Activated CD4-positive, CD25-positive, alpha-beta regulatory T cell (primary cell): Measurements from ENCODE around the gene TCEAL3.
"Not testable (repeated sequence)": the region's sequence is repeated elsewhere in the genome, so short reads cannot be mapped to it uniquely, and the experiment has no call there.

Experiments used
- DNase-seq, 4 experiments: peaks; one replicate each; lab custom pipeline; 2025; lab: John Stamatoyannopoulos, UW

The TCEAL3 gene

GRCh38 chrX:103607364-103608305 lies at the start of gene TCEAL3:
TSS of gene TCEAL3 (plus strand) at chrX:103607963. CDS start at chrX:103609065, 1,102 bp downstream.
- peak in 1 of 4 experiments; percentile 8 for DNase-seq

GRCh38 chrX:103560256-103560655 lies 47.5 kb upstream of the TCEAL3 start:
- no peak for DNase-seq

- no peak for DNase-seq
These were observed 45.0 kb upstream of the TCEAL3 start for GRCh38 chrX:103562801-103563200.

- DNase-seq: no peak
These were observed 42.6 kb upstream of the TCEAL3 start for GRCh38 chrX:103565197-103565596.

GRCh38 chrX:103565752-103566151 lies 42.0 kb upstream of the TCEAL3 start:
- DNase-seq: no peak

GRCh38 chrX:103571121-103571520 lies 36.6 kb upstream of the TCEAL3 start:
- DNase-seq: no peak

GRCh38 chrX:103571726-103572125 lies 36.0 kb upstream of the TCEAL3 start:
- no peak for DNase-seq

GRCh38 chrX:103573202-103573601 lies 34.6 kb upstream of the TCEAL3 start:
- DNase-seq: no peak

- DNase-seq: no peak
These were observed 23.2 kb upstream of the TCEAL3 start for GRCh38 chrX:103584596-103584995.

GRCh38 chrX:103585411-103586313 lies 22.1 kb upstream of the TCEAL3 start, which contains the start of gene TCEAL4:
TSS of gene TCEAL4 (plus strand) at chrX:103585515. CDS start at chrX:103586676, 1,161 bp downstream.
- DNase-seq: peak in 2 of 4 experiments; percentile 0 to 9

GRCh38 chrX:103586314-103586646 lies 21.5 kb upstream of the TCEAL3 start:
- DNase-seq: no peak

GRCh38 chrX:103586659-103587058 lies 21.1 kb upstream of the TCEAL3 start:
- no peak for DNase-seq

- not testable (repeated sequence) for DNase-seq
These were observed 15.5 kb upstream of the TCEAL3 start for GRCh38 chrX:103592295-103592694.

- DNase-seq: not testable (repeated sequence)
These were observed 12.6 kb upstream of the TCEAL3 start for GRCh38 chrX:103595202-103595601.

- no peak for DNase-seq
These were observed 672 bp downstream of the TCEAL3 start for GRCh38 chrX:103608306-103608963.

- DNase-seq: no peak
These were observed 2.5 kb downstream of the TCEAL3 start for GRCh38 chrX:103610282-103610681.

GRCh38 chrX:103613362-103613890 lies 5.7 kb downstream of the TCEAL3 start:
- no peak for DNase-seq

- DNase-seq: no peak
These were observed 7.2 kb downstream of the TCEAL3 start for GRCh38 chrX:103614999-103615398.

- no peak for DNase-seq
These were observed 8.1 kb downstream of the TCEAL3 start for GRCh38 chrX:103615781-103616371.

- DNase-seq: no peak
These were observed 9.0 kb downstream of the TCEAL3 start for GRCh38 chrX:103616676-103617186.

- DNase-seq: no peak
These were observed 16.3 kb downstream of the TCEAL3 start for GRCh38 chrX:103624111-103624510.
